Dermis microvascular lymphatic vessel endothelial cell (primary cell): Measurements from ENCODE around the gene SNU13. TPM values are rescaled to one million over a fixed set of nuclear protein-coding genes. Genes with fewer than 3 reads are reported as not detected.
"Not testable (repeated sequence)": the region's sequence is repeated elsewhere in the genome, so short reads cannot be mapped to it uniquely, and the experiment has no call there.

ENCODE experiments used
- DNase-seq, 2 donors: peaks; one replicate each; pipeline versions ENCODE4 v3.0.0 to v3.0.0-alpha.2; 2010; ENCODE audit warnings: low read depth in 2 of 2
- total RNA-seq: library from RNA; depleted of rRNA; stranded (reverse); fragments of >200 nt; gene quantifications from 2 replicates; pipeline ENCODE4 v1.2.1, GENCODE V29; 2014

The SNU13 gene
- total RNA-seq, 1 donor from 2014 or later, result 67.3 TPM

DNA sequence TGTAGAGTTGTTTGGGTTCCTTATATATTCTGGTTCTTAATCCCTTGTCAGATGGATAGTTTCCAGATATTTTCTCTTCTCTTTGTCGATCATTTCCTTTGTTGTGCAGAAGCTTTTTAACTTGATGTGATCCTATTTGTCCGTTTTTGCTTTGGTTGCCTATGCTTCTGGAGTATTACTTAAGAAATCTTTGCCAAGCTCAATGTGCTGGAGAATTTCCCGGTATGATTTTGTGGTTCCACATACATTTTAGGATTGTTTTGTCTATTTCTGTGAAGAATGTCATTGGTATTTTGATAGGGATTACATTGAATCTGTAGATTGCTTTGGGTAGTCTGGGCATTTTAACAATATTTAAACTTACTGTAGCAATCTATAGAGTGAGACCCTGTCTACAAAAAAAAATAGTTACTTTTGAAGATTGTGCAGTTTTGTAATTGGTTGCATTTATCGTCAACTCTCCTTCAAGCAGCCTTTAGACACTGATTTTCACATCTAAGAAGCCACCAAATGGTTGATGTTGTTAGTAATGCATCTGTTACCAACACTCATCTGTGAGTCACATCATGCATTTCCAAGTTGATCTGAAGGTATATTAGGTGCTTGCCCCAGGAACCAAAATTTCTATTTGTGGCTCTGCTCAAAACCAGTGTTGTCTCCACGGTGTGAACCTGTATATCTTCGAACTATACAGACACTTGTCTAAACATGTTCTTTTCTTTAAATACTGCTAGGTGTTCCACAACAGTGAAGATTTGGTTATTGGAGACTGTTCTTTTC lies 46.1 kb downstream of the SNU13 start:
- DNase-seq, result no peak

DNA sequence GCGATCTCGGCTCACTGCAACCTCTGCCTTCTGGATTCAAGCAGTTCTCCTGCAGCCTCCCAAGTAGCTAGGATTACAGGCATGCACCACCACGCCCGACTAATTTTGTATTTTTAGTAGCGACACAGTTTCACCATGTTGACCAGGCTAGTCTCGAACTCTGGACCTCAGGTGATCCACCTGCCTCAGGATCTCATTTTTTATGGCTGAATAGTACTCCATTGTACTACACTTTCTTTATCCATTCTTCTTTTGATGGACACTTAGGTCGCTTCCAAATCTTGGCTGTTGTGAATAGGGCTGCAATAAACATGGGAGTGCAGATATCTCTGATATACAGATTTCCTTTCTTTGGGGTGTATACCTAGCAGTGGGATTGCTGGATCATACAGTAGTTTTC lies 46.8 kb downstream of the SNU13 start:
- DNase-seq, result no peak

DNA sequence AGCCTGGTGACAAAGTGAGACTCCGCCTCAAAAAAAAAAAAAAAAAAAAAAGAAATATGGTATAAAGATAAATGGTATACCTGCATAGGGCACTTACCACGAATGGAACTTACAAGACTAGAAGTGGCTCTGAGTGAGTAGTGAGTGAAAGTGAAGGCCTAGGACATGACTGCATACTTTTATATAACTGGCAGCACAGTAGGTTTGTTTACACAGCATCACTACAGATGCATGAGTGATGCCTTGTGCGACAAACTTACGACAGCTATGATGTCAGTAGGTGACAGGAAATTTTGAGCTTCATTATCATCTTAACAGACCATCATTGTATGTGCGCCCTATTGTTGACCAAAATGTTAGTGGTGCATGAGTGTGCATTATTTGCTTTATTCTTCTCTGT lies 49.9 kb downstream of the SNU13 start:
- no peak for DNase-seq

DNA sequence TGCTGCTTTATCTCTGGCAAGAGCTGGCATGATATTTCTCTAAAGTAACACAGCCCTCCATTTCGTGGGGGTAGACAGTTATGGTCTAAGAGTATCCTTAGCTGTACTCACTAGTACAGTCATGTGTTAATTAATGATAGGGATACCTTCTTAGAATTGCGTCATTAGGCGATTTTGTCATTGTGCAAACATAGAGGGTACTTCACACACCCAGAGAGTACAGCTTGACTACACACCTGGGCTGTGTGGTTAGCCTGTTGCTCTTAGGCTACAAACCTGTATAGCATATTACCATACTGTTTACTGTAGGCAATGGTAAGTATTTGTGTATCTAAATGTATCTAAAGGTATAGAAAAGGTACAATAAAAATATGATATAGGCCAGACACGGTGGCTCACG lies 50.5 kb downstream of the SNU13 start:
- DNase-seq, result no peak

DNA sequence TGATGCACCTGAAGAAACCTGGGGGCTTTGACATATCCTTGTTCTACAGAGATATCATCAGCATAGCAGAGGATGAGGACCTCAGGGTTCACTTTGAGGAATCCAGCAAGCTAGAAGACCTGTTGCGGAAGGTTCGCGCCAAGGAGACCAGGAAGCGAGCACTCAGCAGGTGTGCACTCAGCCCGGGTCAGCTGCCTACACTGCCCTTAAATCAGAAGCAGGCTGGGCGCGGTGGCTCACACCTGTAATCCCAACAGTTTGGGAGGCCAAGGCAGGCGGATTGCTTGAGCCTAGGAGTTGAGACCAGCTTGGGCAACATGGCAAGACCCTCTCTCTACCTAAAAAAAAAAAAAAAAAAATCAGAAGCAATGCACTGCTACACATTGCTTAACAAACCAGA lies 51.0 kb downstream of the SNU13 start:
- DNase-seq, result not testable (repeated sequence)

GRCh38 chr22:41636467-41636866 lies 52.2 kb downstream of the SNU13 start:
- DNase-seq, result no peak

DNA sequence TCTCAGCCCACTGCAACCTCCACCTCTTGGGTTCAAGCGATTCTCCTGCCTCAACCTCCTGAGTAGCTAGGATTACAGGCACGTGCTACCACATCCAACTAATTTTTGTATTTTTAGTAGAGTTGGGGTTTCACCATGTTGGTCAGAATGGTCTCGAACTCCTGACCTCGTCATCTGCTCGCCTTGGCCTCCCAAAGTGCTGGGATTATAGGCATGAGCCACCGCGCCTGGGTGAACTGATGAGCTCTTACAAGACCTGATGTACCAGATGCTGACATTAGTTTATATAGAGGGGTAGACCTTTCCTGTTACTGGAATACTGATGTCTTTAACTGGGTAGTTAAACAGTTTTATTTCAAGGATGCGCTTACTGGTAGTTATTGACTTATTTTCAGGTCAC lies 54.1 kb downstream of the SNU13 start:
- not testable (repeated sequence) for DNase-seq

DNA sequence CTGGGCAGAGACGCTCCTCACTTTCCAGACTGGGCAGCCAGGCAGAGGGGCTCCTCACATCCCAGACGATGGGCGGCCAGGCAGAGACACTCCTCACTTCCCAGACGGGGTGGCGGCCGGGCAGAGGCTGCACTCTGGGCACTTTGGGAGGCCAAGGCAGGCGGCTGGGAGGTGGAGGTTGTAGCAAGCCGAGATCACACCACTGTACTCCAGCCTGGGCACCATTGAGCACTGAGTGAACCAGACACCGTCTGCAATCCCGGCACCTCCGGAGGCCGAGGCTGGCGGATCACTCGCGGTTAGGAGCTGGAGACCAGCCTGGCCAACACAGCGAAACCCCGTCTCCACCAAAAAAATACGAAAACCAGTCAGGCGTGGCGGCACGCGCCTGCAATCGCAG lies 57.1 kb downstream of the SNU13 start:
- DNase-seq, result not testable (repeated sequence)

DNA sequence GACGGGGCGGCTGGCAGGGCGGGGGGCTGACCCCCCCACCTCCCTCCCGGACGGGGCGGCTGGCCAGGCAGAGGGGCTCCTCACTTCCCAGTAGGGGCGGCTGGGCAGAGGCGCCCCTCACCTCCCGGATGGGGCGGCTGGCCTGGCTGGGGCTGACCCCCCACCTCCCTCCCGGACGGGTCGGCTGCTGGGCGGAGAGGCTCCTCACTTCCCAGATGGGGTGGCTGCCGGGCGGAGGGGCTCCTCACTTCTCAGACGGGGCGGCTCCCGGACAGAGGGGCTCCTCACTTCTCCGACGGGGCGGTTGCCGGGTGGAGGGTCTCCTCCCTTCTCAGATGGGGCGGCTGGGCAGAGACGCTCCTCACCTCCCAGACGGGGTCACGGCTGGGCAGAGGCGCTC lies 57.6 kb downstream of the SNU13 start:
- DNase-seq, result not testable (repeated sequence)

DNA sequence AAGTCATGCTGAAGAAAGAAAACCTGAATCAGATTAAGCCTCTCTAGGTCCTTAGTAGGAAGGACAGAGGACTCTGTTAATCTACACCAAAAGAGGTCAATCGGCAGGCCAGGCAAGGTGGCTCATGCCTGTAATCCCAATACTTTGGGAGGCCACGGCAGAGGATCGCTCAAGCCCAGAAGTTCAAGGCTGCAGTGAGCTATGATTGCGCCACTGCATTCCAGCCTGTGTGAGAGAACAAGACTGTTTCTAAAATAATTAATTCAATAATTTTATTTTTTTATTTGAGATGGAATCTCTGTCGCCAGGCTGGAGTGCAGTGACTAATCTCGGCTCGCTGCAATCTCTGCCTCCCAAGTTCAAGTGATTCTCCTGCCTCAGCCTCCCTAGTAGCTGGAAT lies 63.1 kb downstream of the SNU13 start:
- no peak for DNase-seq

Other genes with a start within 250 kb of the SNU13 start
- 11.3 and 17.7 TPM in 2 replicates for gene TOB2, start 242.1 kb downstream of the SNU13 start, total RNA-seq
- 62.8 and 68.0 TPM in 2 replicates for gene PHF5A, start 220.2 kb downstream of the SNU13 start, total RNA-seq
- gene ACO2, start 219.8 kb downstream of the SNU13 start, total RNA-seq, result 66.5 and 93.9 TPM in 2 replicates
- 11.8 and 14.4 TPM in 2 replicates for gene POLR3H, start 144.4 kb downstream of the SNU13 start, total RNA-seq
- gene CSDC2, start 127.9 kb downstream of the SNU13 start, total RNA-seq, result not detected in 2 replicates
- gene PMM1, start 99.0 kb downstream of the SNU13 start, total RNA-seq, result 2.2 and 3.2 TPM in 2 replicates
- gene DESI1, start 67.8 kb downstream of the SNU13 start, total RNA-seq, result 15.0 and 17.2 TPM in 2 replicates
- 286 and 375 TPM in 2 replicates for gene XRCC6, start 67.6 kb downstream of the SNU13 start, total RNA-seq
- 2.3 and 3.7 TPM in 2 replicates for gene MEI1, start 10.6 kb upstream of the SNU13 start, total RNA-seq
- gene CCDC134, start 111.8 kb upstream of the SNU13 start, total RNA-seq, result 3.7 and 4.2 TPM in 2 replicates
- gene SREBF2, start 144.2 kb upstream of the SNU13 start, total RNA-seq, result 41.0 and 68.7 TPM in 2 replicates
- gene SHISA8, start 226.2 kb upstream of the SNU13 start, total RNA-seq, result not detected in 2 replicates
- under 0.01 TPM in 2 replicates for gene TNFRSF13C, start 237.9 kb upstream of the SNU13 start, total RNA-seq